IPS DF 4.7 (cell line): ENCODE measurements around the gene DMD.

Source experiments
- DNase-seq: peaks from one replicate; pipeline ENCODE4 v3.0.0-alpha.2; 2013; ENCODE audit warnings: low spot score; ENCODE audit errors: extremely low read depth

DMD gene

DNA sequence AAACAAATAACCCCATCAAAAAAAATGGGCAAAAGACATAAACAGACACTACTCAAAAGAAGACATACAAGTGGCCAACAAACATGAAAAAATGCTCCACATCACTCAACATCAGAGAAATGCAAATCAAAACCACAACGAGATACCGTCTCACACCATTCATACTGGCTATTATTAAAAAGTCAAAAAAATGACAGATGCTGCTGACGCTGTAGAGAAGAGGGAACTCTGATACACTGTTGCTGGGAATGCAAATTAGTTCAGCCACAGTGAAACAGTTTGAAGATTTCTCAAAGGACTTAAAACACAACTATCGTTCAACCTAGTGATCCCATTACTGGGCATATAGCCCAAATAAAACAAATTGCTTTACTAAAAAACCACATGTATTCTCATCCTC, 1468.3 kb downstream of the DMD start:
- DNase-seq: no peak

DNA sequence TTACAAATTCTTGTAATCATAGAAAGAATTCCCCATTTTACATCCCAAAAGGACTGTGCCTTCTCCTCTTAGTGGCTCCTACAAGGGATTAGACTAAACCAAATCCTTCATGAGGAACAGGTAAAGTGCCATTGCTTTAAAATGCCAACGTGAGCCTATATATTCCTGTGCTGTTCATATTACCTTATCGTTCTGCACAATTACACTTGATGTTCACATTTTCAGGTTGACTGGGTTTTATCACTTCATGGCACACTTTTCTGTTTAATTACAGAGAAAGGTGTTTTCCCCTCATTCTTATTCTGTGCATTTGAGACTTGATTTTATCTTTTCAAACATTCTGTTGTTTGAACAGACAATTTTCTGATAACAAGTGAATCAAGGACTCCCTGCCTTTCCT, 1493.9 kb downstream of the DMD start:
- DNase-seq: no peak

DNA sequence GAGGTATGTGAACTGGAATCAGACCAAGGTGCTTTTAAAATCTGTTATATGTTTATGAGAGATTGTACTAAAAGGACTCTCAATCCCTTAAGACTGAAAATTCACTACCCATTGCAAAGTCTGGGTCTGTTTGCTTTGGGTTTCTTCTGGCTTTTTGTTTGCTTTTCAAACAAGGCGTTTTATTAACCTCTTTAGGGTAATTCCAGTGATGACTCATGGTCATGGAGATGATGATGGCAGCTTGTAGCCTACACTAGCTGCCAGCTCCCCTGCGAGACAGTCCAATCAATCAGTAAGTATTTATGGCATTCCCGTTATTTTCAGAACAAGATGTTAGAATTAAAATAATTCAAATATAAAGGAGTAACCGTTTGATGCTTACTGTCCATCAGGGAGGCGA, 1495.7 kb downstream of the DMD start:
- DNase-seq: no peak

DNA sequence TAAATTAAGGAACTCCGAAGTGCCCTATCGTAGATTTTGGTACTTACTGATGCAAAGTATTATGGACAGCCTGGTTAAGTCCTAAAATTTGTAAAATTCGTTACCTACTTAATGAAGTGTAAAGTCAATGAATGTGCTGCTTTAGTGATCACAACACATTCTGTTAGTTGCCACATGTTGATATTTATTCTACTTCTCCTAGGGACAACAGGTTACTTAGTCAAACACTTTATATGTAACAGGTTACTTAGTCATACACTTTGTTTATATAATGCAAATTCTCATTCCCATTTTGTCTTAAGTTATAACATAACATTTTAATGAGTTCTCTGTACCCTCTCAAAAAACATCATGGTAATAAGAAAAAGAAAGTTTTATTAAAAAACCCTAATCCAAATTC, 1496.6 kb downstream of the DMD start:
- no peak for DNase-seq

DNA sequence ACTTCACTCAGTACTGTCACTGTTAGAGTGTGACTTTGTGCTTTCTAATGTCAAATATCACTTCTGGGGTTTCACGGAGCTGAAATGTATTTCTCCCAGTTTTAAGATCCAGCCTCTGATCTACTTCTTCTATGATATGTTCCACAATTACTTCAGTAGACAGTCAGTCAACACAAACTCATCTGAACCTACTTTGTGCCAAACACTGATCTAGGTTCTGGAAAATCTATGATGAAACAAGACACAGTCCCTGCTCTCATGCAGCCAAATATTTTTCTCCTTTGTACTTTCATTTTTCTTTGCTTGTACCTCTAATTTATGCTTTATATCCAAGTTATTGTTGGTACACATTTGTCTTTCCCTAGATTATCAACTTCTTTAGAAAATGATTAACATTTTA, 1498.2 kb downstream of the DMD start:
- no peak for DNase-seq

DNA sequence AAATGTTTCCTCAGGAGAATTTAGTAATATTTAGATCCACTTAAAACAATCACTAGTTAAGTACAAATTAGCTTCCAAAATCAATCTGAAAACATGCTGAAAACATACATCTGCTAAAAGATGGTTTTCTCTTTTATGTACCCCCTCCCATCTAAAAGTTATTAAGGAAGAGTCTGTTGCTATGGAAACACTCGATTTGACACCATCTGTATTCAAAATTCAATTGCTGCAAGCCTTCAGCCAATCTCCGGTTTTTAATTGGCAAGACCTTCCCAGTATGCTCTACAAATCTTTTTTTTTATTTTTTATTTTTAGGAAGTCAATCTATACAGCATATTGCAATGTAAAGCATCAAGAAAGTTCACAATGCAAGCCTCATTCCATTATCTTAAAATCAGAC, 1500.2 kb downstream of the DMD start:
- DNase-seq: no peak

DNA sequence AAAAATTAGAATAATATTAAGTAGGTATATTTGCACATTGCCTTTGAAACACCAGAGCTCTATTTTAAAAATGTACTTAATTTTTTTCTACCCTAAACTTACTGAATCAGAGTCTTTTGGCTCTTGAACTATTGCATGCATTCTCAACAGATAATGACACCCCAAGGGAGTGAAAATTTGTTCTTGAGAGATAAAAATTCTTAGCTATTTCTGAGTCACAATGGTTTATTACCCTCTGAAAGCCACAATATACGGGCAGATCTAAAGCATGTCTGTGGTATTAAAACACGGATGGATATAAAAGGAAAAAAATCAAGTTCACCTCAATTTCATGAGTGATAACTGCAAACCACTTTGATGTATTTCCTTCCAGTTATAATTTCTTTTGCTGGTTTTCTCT, 1503.2 kb downstream of the DMD start:
- no peak for DNase-seq

DNA sequence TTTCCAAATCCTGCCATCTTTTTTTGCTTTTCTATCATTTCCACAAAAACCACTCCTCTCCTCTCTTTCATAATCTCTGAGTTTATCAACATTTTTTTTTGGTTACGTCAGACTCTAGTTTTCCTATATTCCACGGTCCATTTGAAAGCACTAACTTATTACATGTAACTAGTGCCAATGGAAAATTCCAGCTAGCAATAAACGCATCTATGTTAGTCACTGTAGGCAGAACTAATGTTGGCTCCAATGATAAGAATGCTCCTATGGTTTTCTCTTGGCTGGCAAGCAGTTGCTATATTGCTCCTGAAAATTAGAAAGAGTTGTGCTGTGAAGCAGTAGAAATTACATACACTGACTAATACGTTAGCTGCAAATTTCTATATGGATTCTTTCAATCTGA, 1504.9 kb downstream of the DMD start:
- no peak for DNase-seq

DNA sequence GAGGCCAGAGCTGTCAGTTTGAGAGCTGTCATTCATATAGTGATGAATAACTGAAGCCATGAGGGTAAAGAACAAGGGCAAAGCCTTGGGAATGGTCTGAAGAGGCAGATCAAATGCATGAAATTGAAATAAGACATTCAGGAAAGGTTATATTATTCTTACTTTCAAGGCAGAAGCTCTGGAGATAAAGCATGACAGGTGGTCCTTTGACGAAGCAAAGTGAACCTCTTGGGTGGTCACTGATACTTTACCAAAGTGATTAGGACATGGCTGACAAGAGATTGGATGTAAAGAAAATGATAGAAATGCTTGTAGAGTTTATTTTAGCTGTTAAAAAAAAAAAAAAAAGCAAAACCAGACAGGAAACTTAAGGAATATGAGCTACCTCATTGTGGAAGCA, 1505.5 kb downstream of the DMD start:
- no peak for DNase-seq

DNA sequence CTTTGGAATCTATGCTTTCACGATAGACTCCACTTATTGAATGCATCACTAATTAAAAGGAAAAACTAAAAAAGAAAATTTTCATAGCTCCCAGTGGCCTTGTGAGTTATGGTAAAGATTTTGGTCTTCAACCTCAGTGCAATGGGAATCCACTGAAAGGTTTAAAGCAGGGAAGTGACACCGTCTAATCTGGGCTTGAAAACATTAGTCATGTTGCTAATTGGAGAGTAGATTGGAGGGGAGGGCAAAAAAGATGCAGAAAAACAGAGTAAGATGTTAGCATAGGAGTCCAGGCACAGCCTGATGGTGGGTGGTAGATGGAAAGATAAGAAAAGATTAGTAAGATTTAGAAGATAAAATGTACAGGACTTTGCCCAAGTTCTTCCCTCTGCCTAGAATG, 1506.4 kb downstream of the DMD start:
- DNase-seq: no peak

DNA sequence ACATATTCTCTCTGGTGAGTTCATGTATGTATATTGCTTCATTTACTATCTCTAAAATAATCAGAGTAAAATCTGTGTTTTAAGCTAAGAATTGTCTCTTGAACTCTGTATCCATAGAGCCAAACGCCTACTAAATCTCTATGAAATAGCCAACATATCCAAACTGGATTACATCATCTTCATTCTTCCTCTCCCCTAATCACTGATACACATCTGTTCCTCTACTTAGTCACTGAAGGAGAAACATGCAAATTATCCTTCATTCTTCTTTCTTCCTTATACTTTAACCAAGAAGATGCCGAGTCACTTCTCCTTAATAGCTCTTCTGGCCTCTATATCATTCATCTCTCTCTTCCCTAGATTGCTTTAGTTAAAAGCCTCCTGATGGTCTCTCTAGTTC, 1509.1 kb downstream of the DMD start:
- no peak for DNase-seq

DNA sequence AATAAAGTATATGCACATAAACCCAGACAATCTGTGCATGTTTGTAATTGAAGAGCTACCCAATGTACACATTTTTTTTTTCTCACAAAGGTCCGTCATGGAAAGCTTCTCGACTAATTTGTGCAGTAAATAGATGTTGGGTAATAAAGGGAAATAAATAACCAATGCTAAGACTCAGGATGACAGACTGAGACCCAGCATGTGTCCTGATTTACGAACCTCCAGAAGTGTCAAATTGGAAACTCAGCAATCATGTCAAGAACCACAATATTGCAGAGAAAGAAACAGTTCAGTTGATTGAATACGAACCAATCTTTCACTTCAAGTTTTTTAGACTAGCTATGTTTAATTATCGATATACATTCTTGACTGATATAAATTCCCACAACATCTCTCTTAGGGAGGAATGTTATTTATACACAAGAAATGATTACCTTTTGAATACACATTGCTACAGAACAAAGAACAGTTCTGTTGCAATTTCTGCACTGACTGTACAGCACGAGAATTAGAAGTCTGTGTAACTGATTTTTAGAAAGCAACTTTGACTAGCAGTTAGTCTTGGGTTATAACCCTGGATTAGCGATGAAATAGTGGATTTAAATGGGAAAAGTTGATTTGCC, 1513.9 kb downstream of the DMD start:
- no peak for DNase-seq

DNA sequence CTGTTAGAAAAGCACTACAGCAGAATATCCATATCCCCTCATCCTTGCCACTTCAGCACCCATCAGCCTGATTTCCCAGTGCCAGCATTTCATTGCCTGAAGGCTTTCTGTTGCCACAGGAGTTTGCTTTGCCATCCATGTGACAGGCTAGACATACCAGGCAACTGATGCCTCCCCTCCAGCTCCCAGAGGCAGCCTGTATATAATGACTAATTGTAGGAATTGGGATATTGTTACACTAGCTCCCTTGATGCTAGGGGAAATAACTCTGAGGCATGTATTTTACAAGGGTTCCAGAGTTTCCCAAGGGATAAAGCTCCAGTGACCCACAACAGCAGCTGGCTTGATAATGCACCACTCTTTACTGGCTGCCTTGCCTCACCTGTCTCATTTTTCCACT, 1531.5 kb downstream of the DMD start:
- no peak for DNase-seq

DNA sequence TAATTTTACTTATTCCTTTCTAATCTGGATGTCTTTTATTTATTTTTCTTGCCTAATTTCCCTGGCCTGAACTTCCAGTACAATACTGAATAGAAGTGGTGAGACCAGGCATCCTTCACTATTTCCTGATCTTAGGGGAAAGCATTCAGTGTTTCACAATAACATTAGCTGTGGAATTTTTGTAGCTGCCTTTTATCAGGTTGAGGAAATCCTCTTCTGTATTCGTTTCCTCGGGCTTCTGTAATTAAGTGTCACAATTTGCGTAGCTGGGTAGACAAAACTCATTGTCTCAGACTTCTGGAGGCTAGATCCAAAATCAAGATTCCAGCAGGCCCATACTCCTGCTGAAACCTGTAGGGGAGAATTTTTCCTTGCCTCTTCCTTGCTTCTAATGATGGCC, 1541.1 kb downstream of the DMD start:
- no peak for DNase-seq

DNA sequence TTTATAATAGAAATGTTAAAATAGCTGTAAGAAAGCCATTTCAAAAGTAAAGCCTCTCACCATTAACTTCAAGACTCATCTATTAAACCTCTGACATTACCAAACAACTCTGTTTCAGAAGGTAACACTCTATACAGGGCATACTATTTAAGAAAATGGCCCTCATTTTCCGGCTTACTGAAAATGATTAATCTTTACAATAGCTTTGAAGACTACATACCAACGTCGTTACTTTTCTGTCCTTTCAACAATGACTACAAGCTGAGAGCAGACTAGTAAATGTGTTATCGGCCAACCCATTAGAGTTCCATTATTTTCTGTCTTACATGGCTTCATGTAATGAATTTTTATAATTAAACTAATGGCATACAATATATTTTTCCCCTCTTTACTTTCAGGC, 1545.9 kb downstream of the DMD start:
- no peak for DNase-seq

DNA sequence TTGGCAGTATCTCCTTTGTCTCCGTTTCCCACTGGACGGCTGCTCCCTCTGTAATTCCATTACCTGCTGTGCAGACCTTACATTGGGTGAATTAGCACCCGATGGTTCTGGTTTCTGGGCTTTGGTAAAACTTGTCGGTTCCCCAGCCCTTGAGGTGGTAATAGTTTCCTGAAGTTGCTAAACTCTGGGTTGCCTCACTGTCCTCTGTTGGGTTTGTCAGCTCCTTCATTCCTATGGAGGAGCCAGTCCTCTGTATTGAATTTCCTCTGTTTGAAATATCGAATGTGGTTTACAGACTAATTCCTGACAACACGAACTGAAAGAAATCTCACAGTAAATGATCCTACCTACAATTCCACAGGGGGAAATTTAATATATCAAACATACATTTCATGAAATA, 1548.2 kb downstream of the DMD start:
- no peak for DNase-seq

DNA sequence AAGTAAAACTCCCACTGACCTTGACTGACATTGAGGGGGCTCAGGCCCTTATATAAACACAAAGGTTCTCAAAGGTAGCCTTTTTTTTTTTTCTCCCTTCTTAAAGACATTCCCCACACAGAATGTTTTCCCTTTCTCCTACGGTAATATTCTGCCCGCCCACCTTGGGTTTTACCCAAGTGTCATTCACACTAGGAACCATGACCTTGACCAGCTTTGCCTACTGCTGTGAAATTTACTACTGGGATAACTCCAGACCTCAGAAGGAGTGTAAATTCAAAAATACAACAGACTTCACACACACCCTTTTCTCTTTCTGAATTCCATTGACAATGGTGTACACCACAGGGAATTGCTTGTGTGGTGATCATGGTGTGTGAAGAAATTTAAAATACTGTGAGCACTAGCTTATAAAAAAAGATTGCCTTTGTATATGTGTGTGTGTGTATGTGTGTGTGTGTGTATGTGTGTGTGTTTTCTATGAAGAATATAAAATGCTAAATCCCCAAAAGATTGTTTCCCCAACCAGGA, 1550.0 kb downstream of the DMD start:
- no peak for DNase-seq

DNA sequence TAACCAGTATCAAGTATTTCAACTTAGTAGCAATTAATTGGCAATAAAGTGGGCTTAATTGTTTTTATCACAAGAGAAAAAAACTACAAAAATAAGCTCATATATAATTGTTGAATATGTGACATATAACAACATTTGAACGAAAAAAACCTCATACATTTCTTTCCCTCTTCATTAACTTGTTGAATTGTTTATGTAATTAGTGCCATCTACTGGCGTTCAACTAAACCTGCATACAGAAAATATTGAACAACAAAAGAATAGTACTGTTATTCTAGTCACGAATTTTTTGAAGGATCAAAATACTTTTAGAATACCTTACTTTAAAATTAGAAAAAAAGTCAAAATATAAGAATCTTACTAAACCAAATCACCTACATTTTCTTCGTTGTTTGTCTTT, 1553.0 kb downstream of the DMD start:
- no peak for DNase-seq

DNA sequence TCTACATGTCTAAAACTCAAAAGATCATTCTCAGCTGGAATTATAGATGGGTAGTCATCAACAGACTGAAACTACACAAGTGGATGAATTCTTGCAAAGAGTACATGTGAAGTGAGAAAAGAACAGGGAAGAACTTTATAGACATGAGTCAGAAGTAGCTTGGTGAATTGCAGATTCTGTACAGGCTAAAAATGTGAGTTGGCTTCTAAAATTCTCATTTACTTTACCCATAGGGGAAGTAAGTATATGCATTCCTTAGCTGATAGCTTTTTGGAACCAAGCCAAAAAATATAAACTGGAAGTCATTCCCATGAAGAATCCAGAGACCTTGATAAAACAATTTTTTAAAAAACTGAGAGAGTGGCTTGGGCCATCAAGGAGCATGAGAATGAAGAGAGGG, 1555.3 kb downstream of the DMD start:
- DNase-seq: no peak

DNA sequence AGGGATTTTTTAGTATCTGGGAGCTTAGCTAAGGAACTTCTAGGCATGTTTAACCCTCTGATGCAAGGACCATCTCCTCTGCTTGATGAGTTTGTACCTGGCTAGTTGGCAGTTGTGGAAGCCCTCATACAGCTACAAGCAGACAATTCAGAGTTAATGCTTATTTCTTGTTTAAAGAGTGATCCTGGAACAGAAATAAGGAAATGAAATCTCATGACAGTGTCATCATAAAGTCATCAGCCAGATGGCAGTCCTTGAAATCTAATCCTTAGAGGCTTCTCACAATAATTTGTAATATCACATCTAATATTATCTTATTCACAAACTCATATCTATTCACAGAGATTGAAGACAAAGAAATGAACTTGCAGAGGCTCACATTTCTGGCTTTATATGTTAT, 1557.9 kb downstream of the DMD start:
- no peak for DNase-seq

DNA sequence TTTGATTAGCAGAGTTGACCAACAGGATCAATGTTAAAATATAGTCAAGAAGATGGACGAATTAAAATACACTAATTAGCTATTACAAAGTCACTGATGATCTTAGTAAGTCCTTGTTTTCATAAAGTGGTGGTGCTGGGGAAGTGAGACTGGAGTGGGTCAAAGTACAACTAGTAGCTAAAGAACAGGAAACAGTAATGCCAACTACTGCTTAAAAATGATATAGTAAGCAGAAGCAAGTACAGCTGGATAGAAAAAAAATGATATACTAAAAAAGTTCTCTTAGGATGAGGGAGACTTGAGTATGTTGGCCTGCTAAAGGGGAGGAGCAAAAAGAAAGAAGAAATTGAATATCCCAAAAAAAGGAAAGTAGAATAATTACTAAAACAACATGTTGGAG, 1558.7 kb downstream of the DMD start:
- no peak for DNase-seq

DNA sequence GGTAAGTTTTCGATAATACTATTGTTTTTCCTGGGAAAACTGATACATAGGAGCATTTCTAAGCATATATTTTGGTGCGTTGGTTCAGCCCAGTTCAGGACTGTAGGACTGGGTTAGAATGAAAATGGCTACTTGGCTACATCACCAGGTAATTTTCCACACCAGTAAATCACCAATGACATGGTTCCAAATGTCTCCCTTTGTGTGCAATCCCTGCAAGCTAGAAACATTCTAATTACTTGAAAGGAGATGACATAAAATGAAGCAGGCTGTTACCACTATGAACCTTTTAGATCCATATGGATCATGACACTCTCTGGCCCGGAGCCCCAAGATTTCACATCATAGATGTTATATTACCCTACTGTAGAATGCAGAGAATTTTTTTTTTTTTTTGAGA, 1562.1 kb downstream of the DMD start:
- DNase-seq: no peak

DNA sequence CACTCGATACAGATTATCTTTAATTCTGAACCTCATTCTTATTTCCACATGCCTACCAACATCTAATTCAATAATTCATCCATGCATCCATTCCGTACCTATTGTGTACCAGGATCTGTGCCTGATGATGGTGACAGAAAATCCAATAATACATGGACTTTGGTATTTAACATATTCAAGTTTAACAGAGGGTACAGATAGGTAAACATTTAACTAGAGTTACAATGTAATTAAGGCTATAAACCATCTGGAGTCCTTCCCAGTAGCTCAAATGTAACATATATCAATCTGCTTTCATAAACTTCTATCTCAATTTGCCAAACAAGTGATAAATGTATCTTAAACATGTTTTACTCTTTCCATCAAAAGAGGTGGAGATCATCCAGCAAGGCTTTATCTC, 1578.0 kb downstream of the DMD start:
- DNase-seq: no peak

DNA sequence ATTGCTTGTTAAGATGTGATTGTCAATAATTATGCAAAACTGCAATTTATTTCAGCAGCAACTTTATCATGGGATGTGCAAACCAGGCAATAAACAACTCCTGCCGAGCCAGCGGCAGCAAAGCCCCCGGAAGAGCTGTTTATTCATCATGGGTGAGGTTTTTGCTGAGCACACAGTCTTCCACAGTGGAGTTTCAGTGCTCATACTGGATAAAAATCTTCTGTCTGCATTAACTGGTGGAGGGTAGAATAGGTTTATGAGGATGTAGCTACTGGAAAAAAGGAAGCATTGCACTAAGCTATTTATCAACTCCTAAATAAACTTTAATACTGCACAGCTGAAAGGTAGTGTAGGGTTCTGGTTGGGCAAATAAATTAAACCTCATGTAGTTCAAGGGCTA, 1582.2 kb downstream of the DMD start:
- no peak for DNase-seq
